GM23338 (cell line): ENCODE data around the gene JARID2. TPM values are rescaled to one million over a fixed set of nuclear protein-coding genes. Genes with fewer than 3 reads are reported as not detected.

ENCODE experiments used
- ATAC-seq: fragments of 200-7000 bp; cut with Tn5 transposase; 3 replicates; pipeline ENCODE4 v1.9.1; 2020
- DNase-seq: peaks from one replicate; pipeline ENCODE4 v3.0.0-alpha.2; 2015; ENCODE audit warnings: low spot score
- H2AFZ ChIP-seq: fragments of 200-600 bp; sonication (generic); 2 replicates; pipeline ENCODE4 v1.8.0; 2016; ENCODE audit warnings: antibody characterized with exemption, mild to moderate bottlenecking, moderate library complexity
- H3F3A ChIP-seq: fragments of 200-600 bp; sonication (generic); replicated peaks from 2 replicates; pipeline ENCODE4 v1.8.0; 2017; ENCODE audit warnings: antibody characterized with exemption, mixed run types, low read depth
- H3K27ac ChIP-seq: fragments of 200-600 bp; sonication (generic); 2 replicates; pipeline ENCODE4 v1.6.1; 2016; ENCODE audit warnings: low read depth
- H3K27me3 ChIP-seq: fragments of 200-600 bp; sonication (generic); 2 replicates; pipeline ENCODE4 v1.8.0; 2016; ENCODE audit warnings: mild to moderate bottlenecking, mixed run types, moderate library complexity; ENCODE audit not compliant: insufficient read depth
- H3K36me3 ChIP-seq: fragments of 200-600 bp; sonication (generic); 2 replicates; pipeline ENCODE4 v1.8.0; 2016; ENCODE audit warnings: mild to moderate bottlenecking; ENCODE audit not compliant: insufficient read depth
- H3K4me1 ChIP-seq: fragments of 200-600 bp; sonication (generic); 2 replicates; pipeline ENCODE4 v1.8.0; 2016; ENCODE audit warnings: mild to moderate bottlenecking, moderate library complexity; ENCODE audit not compliant: insufficient read depth
- H3K4me2 ChIP-seq: fragments of 200-600 bp; sonication (generic); 2 replicates; pipeline ENCODE4 v1.7.1; 2017; ENCODE audit warnings: mixed run types
- H3K4me3 ChIP-seq: fragments of 200-600 bp; sonication (generic); 2 replicates; pipeline ENCODE4 v1.6.1; 2016; ENCODE audit warnings: mixed run types
- H3K79me2 ChIP-seq: fragments of 200-600 bp; sonication (generic); replicated peaks from 2 replicates; pipeline ENCODE4 v1.8.0; 2017; ENCODE audit warnings: mild to moderate bottlenecking; ENCODE audit not compliant: insufficient read depth
- H3K9me2 ChIP-seq: fragments of 200-600 bp; sonication (generic); 2 replicates; pipeline ENCODE4 v1.8.0; 2017; ENCODE audit not compliant: insufficient read depth
- H4K20me1 ChIP-seq: fragments of 200-600 bp; sonication (generic); replicated peaks from 2 replicates; pipeline ENCODE4 v1.8.0; 2017; ENCODE audit warnings: mild to moderate bottlenecking; ENCODE audit not compliant: insufficient read depth
- H3K27ac Mint-ChIP-seq: 2 replicates; pipeline ENCODE4 v1.8.0; 2020; ENCODE audit warnings: inconsistent platforms, mild to moderate bottlenecking, moderate library complexity, mixed read lengths
- H3K27me3 Mint-ChIP-seq: 3 replicates; pipeline ENCODE4 v1.8.0; 2022; ENCODE audit warnings: low read depth, mild to moderate bottlenecking, moderate library complexity, mixed read lengths, inconsistent platforms; ENCODE audit not compliant: insufficient read depth, poor library complexity
- H3K36me3 Mint-ChIP-seq: 3 replicates; pipeline ENCODE4 v1.8.0; 2021; ENCODE audit warnings: low read depth, mild to moderate bottlenecking, inconsistent platforms, moderate library complexity, mixed read lengths
- H3K4me1 Mint-ChIP-seq: 3 replicates; pipeline ENCODE4 v1.8.0; 2020; ENCODE audit warnings: mild to moderate bottlenecking, inconsistent platforms, mixed read lengths
- H3K4me3 Mint-ChIP-seq: 3 replicates; pipeline ENCODE4 v1.8.0; 2021; ENCODE audit warnings: moderate library complexity, mild to moderate bottlenecking, inconsistent platforms, mixed read lengths
- H3K9me3 Mint-ChIP-seq: 3 replicates; pipeline ENCODE4 v1.8.0; 2020; ENCODE audit warnings: moderate library complexity, mild to moderate bottlenecking, inconsistent platforms, mixed read lengths
- CTCF ChIP-seq, 2 experiments: fragments of 200-600 bp in 1 of 2; sonication (generic) in 1 of 2; conservative IDR thresholded peaks; 2 replicates each; pipeline versions ENCODE4 v1.5.1 to v1.6.1; 2016 to 2017; ENCODE audit warnings: antibody characterized with exemption in 2 of 2, low read depth in 2 of 2, mild to moderate bottlenecking in 2 of 2, moderate library complexity in 1 of 2
- EZH2 ChIP-seq: fragments of 200-600 bp; sonication (generic); IDR thresholded peaks from one replicate; pipeline ENCODE4 v1.8.0; 2017; ENCODE audit warnings: antibody characterized with exemption, mild to moderate bottlenecking, low read depth; ENCODE audit not compliant: unreplicated experiment
- JUNB ChIP-seq: IDR thresholded peaks from one replicate; pipeline ENCODE4 v1.6.1; 2016; ENCODE audit warnings: antibody characterized with exemption; ENCODE audit not compliant: unreplicated experiment
- NANOG ChIP-seq: IDR thresholded peaks from 2 replicates; pipeline ENCODE4 v1.6.1; 2016; ENCODE audit warnings: antibody characterized with exemption, borderline replicate concordance
- POLR2AphosphoS5 ChIP-seq: IDR thresholded peaks from 2 replicates; pipeline ENCODE4 v1.6.1; 2016; ENCODE audit warnings: antibody characterized with exemption, low read depth
- REST ChIP-seq: IDR thresholded peaks from one replicate; pipeline ENCODE4 v1.6.1; 2018; ENCODE audit warnings: antibody characterized with exemption; ENCODE audit not compliant: unreplicated experiment
- ZNF114 ChIP-seq: fragments of 250-450 bp; sonication (Bioruptor Pico); IDR thresholded peaks from 2 replicates; pipeline ENCODE4 v1.5.0; 2020; ENCODE audit warnings: mild to moderate bottlenecking, moderate library complexity
- ZNF331 ChIP-seq: fragments of 250-450 bp; sonication (Bioruptor Pico); IDR thresholded peaks from 2 replicates; pipeline ENCODE4 v1.5.0; 2020; ENCODE audit warnings: low read depth, mild to moderate bottlenecking, moderate library complexity
- ZNF462 ChIP-seq: fragments of 250-450 bp; sonication (Bioruptor Pico); IDR thresholded peaks from 2 replicates; pipeline ENCODE4 v1.5.0; 2020; ENCODE audit warnings: mild to moderate bottlenecking, moderate library complexity
- polyA plus RNA-seq: library from polyadenylated mRNA; unstranded; fragments of >200 nt; fragmentation: Nextera tagmentation; extraction: Ambion mirVana; gene quantifications from 2 replicates; pipeline ENCODE4 v1.2.1, GENCODE V29; 2016
- total RNA-seq: library from RNA; depleted of rRNA; stranded (reverse); fragments of >200 nt; shearing (Covaris generic); gene quantifications from 2 replicates; pipeline ENCODE4 v1.2.3, GENCODE V29; 2014

JARID2 gene
- total and polyA plus RNA-seq, 2 experiments from 2014 or later = 92.8 to 196 TPM

- Histone ChIP-seq H3K4me3 (no peak overlapping the region), H3K4me1 (peaks cover 64% of the 10 kb centered on the region), H3K27ac (0 out of 2 replicates have a peak overlapping the region, but pooled peaks have one; percentile 39), H4K20me1 (peaks cover 97% of the 10 kb centered on the region), H3F3A (peaks cover 20% of the 10 kb centered on the region; the same call in 1 of the 2 replicates), H3K79me2 (peaks cover 100% of the 10 kb centered on the region), H3K4me2 (peak overlapping the region; percentile 21; the same call in 1 of the 2 replicates), H2AFZ (no peak overlapping the region), H3K27me3 (no peaks in the 10 kb centered on the region), H3K36me3 (peaks cover 14% of the 10 kb centered on the region), H3K9me2 (no peaks in the 10 kb centered on the region)
- TF ChIP-seq NANOG (no peak), POLR2AphosphoS5 (0 out of 2 replicates have a peak, but pooled peaks have one; percentile 13)
- no peak overlapping the region for H3K4me3 Mint-ChIP-seq
- H3K4me1 Mint-ChIP-seq = peaks cover 85% of the 10 kb centered on the region
- H3K36me3 Mint-ChIP-seq = peaks cover 35% of the 10 kb centered on the region
- H3K27ac Mint-ChIP-seq = peak overlapping the region; percentile 52; the same call in 1 of the 2 replicates
- peaks cover 33% of the 10 kb centered on the region for H3K27me3 Mint-ChIP-seq
- H3K9me3 Mint-ChIP-seq = peaks cover under 1% of the 10 kb centered on the region; the same call in 1 of the 3 replicates
- no peak for DNase-seq
- ATAC-seq = no peak
These were observed 203.1 kb downstream of the JARID2 start for GRCh38 chr6:15449011-15449410.

GRCh38 chr6:15451738-15452137 lies 205.9 kb downstream of the JARID2 start:
- DNase-seq = no peak
- Histone ChIP-seq H3K4me3 (no peak overlapping the region), H3K27me3 (no peaks in the 10 kb centered on the region), H3K27ac (no peak overlapping the region), H2AFZ (no peak overlapping the region), H3K36me3 (peaks cover 14% of the 10 kb centered on the region), H3K4me1 (peaks cover 67% of the 10 kb centered on the region), H3K4me2 (no peak overlapping the region), H3F3A (peaks cover 16% of the 10 kb centered on the region; the same call in 1 of the 2 replicates), H3K79me2 (peaks cover 100% of the 10 kb centered on the region), H4K20me1 (peaks cover 94% of the 10 kb centered on the region), H3K9me2 (no peaks in the 10 kb centered on the region)
- H3K36me3 Mint-ChIP-seq = peaks cover 50% of the 10 kb centered on the region
- no peak for ATAC-seq
- H3K27ac Mint-ChIP-seq = no peak overlapping the region
- peaks cover 2% of the 10 kb centered on the region; the same call in 1 of the 3 replicates for H3K9me3 Mint-ChIP-seq
- H3K4me3 Mint-ChIP-seq = no peak overlapping the region
- peaks cover 78% of the 10 kb centered on the region for H3K4me1 Mint-ChIP-seq
- peaks cover 18% of the 10 kb centered on the region for H3K27me3 Mint-ChIP-seq
- TF ChIP-seq ZNF114 (CRISPR knock-in tag) = no peak
- no peak for TF ChIP-seq REST
- TF ChIP-seq EZH2 = no peak
- TF ChIP-seq JUNB = no peak
- TF ChIP-seq ZNF462 = no peak
- TF ChIP-seq NANOG = no peak
- TF ChIP-seq CTCF (conservative IDR thresholded peaks at IDR 0.05; ENCODE audit: low read depth in 2 of 2) = no peak
- no peak for TF ChIP-seq POLR2AphosphoS5
- TF ChIP-seq ZNF331 (CRISPR knock-in tag) = no peak
